Measurements from ENCODE around the gene CD84. TPM values are rescaled to one million over a fixed set of nuclear protein-coding genes. Genes with fewer than 3 reads are reported as not detected.

CD84 gene, protein sequence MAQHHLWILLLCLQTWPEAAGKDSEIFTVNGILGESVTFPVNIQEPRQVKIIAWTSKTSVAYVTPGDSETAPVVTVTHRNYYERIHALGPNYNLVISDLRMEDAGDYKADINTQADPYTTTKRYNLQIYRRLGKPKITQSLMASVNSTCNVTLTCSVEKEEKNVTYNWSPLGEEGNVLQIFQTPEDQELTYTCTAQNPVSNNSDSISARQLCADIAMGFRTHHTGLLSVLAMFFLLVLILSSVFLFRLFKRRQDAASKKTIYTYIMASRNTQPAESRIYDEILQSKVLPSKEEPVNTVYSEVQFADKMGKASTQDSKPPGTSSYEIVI
- total RNA-seq, result not detected in 2 replicates

GRCh38 chr1:160579216-160579701 is at the start of gene CD84:
TSS of gene CD84 (minus strand) at chr1:160579496. CDS start at chr1:160579437, 59 bp downstream.

DNA sequence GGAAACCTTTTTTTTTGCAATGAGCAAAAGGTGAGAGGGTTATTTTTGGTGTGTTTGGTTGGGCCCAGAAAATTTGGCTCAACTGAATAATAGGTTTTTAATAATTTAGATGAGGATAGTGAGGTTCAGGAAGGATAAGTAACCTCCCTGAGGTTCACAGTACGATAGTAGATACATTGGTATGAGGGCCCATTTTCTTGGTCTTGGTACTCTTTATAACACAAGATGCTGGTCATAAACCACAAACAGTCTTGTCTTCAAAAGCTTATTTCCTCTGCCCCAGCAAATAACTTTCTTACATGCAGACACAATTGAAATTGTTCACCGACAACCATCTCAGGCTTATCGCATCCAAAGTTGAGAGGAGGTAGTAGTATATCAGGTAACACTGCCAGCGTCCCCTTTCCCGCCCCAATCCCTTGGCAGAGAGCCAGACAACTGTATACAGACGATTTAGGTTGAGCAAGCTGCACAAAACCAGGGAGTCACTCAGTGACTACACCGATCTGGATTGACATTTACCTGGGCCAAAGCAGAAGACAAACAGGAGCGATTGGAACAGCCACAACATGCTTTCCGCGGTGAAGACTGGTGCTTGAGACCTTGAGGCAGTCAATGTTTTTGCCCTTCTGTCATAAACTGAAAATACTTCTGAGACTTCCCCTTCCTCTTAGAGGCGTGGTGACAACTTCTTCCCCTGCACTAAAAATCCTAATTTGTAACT is 56.5 kb downstream of the CD84 start, which contains the start of gene SLAMF6:
Gene SLAMF6, minus strand, starts transcription at position 634 of the 724 bp plus-strand sequence. Its CDS starts 63 bp downstream, at position 571.

Other genes with a start within 250 kb of the CD84 start
- 145 and 189 TPM in 2 replicates for gene COPA, start 236.2 kb downstream of the CD84 start, total RNA-seq
- gene NCSTN, start 236.1 kb downstream of the CD84 start, total RNA-seq, result 67.7 and 77.5 TPM in 2 replicates
- under 0.01 TPM in 1 of 2 replicates, not detected in the other for gene NHLH1, start 212.4 kb downstream of the CD84 start, total RNA-seq
- 0.60 and 0.82 TPM in 2 replicates for gene VANGL2, start 178.9 kb downstream of the CD84 start, total RNA-seq
- not detected in 2 replicates for gene SLAMF6, start 56.2 kb downstream of the CD84 start, total RNA-seq
- gene SLAMF1, start 67.5 kb upstream of the CD84 start, total RNA-seq, result not detected in 2 replicates
- gene CD48, start 132.3 kb upstream of the CD84 start, total RNA-seq, result not detected in 2 replicates
- not detected in 2 replicates for gene SLAMF7, start 159.8 kb upstream of the CD84 start, total RNA-seq
- gene LY9, start 216.7 kb upstream of the CD84 start, total RNA-seq, result not detected in 2 replicates